Smooth muscle cell of the coronary artery (primary cell): ENCODE measurements around the gene SPATA19. TPM values are rescaled to one million over a fixed set of nuclear protein-coding genes. Genes with fewer than 3 reads are reported as not detected.

ENCODE experiments used
- total RNA-seq: library from RNA; depleted of rRNA; stranded (reverse); fragments of >200 nt; gene quantifications from 2 replicates; pipeline ENCODE4 v1.2.3, GENCODE V29; 2014; ENCODE audit warnings: low replicate concordance

Gene SPATA19, protein sequence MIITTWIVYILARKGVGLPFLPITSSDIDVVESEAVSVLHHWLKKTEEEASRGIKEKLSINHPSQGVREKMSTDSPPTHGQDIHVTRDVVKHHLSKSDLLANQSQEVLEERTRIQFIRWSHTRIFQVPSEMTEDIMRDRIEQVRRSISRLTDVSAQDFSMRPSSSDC
- total RNA-seq = not detected in 2 replicates

DNA sequence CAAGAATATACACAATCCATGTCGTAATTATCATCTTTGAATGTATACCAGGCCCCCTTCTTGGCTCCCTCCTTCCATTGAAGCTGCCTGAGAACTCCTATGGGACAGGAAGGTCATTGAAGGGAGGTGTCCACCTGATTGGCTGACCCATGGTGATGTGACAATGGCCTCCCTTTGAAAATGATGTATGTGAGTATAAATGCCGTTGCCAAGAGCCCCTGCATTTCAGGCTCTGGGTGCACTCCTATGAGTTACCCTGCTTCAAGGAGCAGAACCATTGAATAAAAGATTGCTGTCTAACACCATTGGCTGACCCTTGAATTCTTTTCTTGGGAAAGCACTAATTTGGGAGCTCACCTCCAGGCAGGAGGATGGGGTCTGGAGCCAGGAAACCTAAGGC lies at the start of gene SPATA19:
Gene SPATA19 (minus strand): TSS at position 101 of the 400 bp plus-strand sequence. CDS start 67 bp downstream, at position 34.

Other genes starting within 250 kb of the SPATA19 start
- gene IGSF9B, start 111.5 kb upstream of the SPATA19 start, total RNA-seq = under 0.01 and 2.2 TPM in 2 replicates
- gene JAM3, start 223.6 kb upstream of the SPATA19 start, total RNA-seq = 61.4 and 204 TPM in 2 replicates